NOMO-1 treated with DMSO at 0.1 percent for 48 hours (cell line): ENCODE results near the gene RIMBP2.

ENCODE experiments used
- DNase-seq: peaks from one replicate; lab custom pipeline; 2025; ENCODE audit not compliant: unreplicated experiment; lab: John Stamatoyannopoulos, UW

Gene RIMBP2

DNA sequence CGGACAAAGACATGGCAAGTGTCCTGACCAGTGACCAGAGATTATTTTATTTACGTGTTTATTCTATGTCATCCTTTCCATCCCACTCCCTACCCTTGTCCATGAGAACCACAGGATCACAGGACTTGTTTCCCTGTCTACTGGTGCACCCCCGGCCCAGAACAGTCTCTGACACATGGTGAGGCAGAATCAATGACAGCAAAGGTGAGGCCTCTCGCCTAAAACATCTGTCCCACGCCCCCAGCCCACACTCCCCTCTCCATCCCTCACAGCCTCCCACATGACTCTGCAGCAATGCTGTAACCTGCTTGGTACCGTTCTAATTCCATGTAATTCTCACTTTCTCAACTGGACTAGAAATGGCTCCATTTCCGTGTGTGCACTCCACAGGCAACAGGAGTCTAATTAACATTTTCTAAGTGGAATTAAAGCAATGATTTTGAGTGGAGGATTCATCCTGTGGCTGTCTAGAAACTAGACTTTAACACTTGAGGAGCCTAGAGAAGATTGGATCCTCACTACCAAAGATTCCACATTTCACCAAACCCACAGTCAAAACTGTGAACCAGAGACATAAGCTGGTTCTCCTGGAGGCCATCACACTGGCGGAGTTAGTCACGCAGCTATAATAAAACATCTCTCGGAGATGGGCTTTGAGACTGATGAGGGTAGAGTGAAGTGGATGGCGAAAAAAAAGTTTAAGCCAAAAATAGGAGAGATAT is 228.3 kb downstream of the RIMBP2 start:
- no peak for DNase-seq

DNA sequence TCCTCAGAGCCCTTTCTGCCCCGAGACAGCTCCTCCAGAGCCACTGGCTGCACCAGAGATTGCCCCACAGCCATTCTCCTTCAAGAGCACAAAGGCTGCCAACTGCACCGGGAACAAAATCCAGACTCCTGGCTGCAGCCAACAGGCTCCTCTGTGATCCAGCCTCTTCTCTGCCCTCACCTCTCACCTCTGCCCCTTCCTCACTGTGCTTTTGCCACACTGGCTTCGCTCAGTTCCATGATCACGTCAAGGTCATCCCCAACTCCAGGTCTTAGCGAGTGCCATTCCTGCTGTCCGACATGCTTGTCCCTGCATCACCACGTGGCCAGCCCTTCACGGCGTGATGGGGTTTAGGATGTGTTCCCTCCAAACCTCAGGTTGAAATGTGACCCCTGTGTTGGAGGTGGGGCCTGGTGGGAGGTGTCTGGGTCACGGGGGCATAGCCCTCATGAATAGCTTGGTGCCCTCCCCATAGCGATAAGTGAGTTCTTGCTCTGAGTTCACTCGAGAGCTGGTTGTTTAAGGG is 229.1 kb downstream of the RIMBP2 start:
- no peak for DNase-seq

DNA sequence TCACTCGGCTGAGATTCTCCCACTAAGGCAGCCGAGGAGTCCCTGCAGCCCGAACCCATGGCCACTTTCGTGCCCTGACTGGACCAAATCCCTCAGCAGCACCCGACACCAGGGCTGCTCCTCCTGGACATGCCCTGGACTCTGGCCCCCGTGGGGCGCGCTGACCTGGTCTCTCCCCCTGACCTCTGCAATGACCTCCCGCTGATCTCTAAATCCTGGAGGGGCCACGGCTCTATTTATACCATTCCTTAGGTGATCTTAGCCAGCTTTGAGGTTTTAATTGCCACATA is 230.0 kb downstream of the RIMBP2 start:
- DNase-seq: no peak

DNA sequence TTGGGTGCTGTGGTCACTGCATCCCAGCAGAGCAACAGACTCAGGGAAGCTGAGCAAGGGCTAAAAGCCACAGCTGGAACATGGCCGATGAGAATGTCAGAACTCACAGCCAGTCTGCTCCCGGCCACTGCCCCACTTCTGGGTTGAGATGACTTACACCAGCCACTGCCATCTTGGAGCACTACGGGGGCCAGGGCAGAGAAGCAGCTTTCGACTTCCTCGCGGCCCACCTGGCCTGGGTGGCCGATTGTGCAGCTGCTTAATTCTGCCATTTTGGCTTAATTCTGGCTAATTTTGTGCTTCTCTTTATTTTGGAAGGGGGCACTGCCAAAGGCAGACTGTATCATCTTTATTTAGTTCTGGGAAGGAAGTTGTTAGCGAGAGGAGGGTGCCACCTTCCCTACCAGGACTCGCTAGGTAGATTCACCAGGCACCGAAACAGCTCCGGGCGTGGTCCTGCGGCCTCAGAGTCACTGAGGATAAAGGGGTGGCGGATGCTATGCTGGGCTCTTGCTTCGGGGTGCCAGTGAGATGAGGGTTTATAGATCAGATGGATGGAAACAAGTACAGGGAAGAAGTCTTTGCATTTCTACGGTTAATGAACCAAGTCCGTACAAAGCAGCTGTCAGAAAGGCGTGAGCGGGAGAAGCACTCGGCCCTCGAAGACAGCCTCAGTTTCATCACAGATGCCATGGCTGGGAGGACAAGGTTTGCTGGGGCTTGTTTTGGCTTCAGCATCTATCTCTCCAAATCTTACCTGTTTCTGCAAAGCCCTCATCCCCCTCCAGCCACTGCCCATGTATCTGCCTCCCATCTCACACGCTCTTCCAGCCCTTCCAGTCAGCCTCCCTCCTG is 230.6 kb downstream of the RIMBP2 start:
- no peak for DNase-seq

DNA sequence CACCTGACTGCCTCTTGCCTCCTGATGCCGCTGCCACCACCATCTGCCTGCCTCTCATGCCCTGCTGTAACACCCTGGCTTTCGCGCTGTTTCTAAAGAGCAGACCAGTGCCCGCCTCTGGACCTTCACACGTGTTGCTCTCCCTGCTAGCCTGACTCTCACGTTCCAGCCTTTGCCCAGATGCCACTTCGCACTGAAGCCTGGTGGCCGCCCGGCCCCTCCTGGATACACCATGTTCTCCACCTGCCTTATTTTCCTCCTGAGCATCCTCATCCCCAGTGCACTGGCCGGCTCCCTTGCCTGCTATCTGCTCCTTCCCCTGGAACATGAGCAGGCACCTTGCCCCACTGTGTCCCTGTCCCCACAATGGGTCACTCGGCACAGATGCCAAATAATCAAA is 231.9 kb downstream of the RIMBP2 start:
- DNase-seq: no peak

DNA sequence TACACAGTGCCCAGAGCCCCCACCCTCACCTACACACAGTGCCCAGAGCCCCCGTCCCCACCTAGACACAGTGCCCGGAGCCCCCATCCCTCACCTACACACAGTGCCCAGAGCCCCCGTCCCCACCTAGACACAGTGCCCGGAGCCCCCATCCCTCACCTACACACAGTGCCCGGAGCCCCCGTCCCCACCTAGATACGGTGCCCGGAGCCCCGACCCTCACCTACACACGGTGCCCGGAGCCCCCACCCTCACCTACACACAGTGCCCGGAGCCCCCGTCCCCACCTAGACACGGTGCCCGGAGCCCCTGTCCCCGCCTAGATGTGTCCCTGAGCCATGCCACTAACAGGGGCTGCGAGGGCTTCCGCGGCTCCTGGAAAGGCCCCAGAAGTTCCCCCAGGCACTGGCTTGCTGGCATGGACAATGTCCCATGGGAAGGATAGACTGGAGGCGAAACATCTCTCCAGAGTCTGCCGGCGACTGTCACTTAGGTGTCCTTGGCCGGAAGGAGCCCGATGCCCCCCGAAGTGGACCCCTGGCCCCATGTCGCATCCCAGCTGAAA is 232.4 kb downstream of the RIMBP2 start:
- no peak for DNase-seq

DNA sequence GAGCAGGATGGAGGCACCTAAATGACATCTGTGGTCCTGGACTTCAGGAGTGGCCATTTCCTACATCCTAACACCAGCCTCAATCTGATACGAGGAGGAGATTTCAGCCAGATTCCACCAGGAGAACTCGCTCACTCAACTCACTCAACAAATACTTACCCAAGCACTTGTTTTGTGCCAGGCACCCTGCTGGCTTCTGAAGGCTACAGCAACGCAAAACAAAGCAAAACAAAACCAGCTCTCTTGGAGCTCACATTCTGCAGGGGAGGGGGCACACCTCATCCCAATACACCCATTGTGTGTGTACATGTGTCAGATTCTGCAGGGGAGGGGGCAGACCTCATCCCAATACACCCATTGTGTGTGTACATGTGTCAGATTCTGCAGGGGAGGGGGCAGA is 233.7 kb downstream of the RIMBP2 start:
- no peak for DNase-seq

DNA sequence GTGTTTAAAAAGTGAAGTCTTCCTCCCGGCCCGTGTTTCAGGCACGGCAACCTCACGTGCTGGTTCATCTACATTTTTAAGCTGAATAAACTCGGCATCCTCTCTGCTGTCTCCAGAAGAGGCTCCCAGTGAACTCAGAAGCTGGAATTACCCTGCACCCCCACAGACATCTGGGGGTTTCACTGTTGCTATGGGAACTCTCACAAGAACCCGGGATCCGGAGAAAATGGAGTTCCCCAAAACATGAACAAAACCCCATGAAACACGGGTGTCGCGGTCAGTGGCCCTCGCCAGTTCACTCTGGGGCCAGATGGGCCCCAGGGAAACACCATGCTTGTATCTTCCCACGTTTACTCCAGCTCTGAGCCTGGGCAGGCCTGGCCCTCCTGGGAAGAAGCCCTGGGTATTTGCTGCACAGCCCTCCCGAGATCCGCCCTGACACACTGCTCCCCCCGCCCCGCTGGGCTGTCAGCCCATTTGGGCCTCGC is 234.7 kb downstream of the RIMBP2 start:
- DNase-seq: no peak

DNA sequence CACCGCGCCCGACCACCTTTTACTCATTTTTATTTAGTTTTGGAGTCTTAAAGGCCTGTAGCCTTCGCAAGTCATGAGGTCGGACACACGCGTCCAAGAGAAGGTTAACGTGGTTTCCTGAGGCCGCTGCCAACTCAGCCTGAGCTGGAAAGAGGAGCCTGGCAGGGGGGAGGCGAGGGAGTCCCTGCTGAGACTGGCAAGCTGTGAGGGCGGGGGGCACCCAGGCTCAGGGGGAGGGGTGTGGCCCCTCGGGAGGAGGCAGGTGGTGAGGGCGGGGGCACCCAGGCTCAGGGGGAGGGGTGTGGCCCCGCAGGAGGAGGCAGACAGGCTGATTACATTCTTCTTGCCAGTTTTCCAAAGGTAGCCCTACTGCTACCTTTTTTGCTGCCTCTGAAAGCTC is 235.2 kb downstream of the RIMBP2 start:
- no peak for DNase-seq

DNA sequence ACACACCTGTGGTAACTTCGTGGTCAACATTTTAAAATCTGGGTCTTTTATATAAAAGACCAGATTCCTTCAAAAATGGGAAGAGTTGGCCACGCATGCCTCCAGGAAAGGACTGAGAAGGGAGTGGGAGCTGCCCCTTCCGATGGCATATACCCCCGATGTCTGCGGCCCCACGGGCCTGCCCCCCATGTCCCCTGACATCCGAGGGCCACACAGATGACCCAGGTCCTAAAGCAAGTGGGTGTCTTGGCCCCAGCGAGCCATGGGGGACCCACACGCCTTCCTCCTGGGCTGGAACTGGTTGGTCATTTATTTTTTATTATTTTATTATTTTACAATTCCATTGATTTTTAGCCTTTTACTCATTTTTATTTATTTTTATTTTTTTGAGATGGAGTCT is 235.9 kb downstream of the RIMBP2 start:
- DNase-seq: no peak

DNA sequence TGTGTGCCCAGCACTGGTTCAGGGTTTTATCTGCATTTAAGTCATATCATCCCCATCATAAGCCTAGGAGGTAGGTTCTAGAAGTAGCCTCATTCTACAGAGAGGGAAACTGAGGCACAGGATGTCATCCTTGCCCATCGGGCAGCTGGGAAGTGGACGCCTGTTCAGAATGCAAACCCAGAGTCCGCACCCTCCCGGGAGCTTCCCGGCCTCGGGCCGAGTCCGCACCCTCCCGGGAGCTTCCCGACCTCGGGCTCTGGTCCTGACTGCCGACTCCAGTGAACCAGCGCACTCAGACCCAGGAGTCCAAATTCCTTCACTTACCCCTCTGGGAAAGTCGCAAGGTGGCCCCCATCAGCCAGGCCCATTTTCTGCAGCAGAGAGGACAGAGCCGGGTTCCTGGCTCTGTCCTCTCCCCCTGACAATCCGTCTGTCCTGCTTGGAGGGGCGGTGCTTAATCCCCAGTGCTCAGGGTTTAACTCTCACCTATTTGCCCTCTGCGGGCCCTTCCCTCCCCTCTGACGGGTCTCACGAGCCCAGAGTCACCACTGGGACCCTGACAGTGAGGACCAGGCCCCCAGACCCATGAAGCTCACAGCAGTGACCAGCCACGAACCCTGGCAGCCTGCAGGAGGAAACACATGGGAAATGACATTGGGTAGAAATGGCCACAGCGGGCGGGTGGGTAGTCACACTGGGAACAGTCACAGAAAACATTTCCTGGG is 236.5 kb downstream of the RIMBP2 start:
- no peak for DNase-seq

DNA sequence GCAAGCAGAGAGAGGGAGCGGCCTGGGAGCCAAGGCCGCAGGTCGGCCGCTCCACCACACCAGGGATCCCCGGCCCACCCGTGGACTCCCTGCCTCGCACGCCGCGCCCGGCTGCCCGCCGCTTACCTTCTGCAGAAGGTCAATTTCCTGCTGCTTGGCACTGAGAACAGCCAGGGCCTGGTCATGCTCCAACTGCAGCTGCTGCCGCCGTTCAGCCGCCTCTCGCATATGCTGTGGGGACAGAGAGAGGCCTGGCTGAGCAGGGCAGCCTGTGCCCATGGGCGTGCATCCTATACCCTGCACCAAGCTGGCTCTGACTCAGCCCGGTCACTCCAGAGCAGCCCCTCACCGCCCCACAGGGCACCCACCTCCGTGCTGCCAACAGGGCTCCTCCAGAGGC is 237.3 kb downstream of the RIMBP2 start:
- DNase-seq: no peak

DNA sequence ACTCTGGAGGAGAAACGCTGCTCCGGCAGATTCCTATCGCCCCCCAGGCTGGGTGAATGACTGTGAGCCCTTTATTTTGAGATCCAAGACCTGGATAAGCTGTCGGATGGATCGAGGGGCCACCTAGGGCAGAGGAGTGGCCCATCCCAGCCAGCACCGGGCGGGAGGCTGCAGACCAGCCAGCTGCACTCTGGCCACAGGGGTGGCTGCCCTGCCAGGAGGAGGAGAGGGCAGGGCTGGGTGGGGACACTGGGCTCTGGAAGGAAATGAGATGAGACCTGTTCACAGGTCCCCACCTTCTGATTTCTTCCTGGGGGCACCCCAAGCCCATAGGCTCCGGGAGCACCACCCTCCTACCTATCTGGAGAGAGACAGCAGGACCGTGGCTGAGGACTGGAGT is 238.4 kb downstream of the RIMBP2 start:
- DNase-seq: no peak

DNA sequence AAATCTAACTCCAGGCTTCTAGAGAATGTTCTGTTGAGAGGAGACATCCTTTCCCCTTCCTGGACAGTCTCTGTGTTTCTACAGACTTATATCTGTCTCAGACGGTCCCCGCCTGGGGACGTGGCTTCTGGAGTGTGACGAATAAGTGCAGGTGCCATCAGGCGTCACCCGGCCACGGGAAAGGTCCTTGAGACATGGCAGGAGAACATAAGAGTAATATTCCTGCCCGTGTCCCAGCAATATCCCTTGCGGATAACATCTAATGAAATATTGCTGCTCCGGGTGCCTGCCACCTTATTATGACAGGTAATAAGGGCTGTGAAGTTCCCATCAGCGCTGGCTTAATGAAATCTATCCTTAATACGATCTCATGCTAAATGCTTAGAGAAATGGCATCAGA is 238.8 kb downstream of the RIMBP2 start:
- DNase-seq: no peak

DNA sequence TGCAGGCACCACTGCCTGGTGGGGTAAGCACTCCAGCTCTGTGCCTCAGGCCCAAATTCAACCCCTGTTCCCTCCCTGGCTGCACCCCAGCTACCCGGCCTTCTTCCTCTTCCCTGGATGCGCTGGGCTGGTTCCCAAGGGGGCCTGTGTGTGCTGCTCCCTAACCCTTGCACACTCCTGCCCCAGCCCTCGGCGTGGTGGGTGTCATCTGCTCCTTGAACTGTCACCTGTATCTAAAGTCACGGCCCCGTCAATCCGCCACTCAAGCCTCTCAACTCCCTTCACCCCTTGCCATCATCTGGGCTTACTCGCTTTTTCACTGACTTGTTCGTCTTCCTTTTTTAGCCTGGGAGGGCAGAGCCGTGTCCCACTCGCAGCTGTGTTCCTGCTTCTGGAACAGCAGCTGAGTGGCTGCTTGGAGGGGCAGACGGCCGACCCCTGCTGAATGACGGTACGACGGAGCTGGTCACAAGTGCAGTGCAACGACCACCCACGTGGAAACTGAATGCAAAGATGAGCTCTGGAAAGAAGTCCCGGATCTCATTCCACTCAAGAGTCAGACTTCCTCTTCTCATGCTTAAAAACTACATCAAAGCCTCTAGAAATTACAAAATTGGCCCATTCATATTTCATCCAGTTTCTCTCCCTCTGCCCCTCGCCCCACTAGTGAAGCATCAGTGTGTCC is 239.5 kb downstream of the RIMBP2 start:
- DNase-seq: no peak

DNA sequence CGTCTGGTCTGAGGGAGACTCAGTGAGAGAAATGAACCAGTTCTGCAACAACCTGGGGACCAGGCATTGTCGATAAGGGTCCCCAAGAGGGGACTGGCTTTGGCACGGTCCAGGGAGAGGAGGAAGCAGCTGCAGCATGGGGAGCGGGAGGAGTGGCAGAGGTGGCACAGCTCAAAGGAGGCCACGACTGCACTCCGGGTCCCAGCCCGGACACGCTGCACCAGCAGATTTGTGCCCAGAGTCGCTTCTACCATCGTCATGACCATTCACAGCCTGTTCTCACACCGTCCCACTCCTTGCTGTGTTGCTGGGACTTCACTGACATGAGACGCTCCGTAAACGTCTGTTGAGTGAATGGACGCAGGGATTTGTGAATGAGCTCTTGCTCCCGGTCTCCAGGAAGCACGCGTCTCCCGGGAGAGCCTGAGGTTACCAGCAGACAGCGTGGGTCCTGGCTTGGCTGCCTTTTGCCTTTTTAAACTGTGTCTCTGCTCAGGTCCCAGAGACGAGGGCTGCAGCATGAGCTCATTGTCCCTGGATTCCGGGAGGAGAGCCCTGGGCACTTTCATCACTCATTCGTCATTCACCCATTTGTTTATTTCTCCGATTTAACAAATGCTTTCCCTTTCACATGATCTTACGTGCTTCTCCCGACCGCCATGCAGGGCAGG is 241.4 kb downstream of the RIMBP2 start:
- DNase-seq: no peak

DNA sequence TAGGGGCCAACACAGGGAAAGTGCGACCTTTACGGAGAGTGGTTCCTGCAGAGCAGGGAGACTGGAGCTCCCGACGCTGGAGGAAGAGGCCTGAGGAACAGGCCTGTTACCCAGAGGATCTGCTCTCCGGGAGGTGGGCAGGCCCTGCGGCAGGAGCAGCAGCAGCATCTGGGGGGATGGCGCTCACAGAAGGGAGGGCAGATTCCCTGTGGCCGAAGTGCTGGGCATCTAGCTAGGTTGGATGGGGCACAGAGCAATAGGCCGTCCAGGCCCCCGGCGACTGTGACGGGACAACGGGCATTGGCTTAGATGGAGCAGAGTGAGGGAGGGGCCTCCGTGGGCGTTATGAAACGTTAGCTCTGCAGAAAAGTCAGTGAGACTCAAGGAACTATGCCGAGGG is 242.8 kb downstream of the RIMBP2 start:
- DNase-seq: no peak

DNA sequence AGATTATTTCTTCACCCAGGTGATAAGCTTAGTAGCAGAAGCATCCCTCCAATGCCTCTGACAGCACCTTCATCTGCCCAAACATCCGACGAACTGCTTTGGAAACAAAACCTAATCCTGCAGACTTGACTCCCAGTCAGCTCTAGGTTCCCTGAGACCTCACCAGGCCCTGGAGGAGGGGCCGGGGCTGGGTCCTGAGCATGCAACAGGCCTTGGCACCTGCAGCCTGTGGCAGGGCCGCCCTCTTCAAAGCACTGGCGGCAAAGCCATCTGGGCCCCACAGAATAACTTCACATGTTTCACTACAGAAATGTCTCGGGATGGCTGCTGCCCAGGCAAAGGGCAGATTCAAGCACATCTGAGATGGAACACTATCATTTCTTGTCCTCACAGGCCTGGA is 245.1 kb downstream of the RIMBP2 start:
- DNase-seq: no peak

DNA sequence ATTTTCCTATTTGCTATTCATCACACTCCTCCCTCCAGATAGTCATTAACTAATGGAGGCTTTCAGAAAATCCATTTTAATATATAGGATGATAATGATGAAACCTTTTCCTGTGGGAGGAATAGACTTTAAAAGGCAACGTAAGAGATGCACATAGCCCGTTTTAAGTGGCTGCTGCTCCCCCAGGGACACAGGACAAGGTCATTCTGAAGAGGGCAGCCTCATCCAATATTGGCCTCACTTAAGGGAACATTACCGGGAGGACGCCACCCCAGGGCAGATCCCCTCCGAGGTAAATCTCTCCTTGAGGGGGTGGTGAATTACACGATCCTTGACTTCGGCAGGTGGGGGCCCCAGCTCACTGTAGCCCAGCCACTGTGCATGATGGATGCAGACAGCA is 246.5 kb downstream of the RIMBP2 start:
- no peak for DNase-seq

DNA sequence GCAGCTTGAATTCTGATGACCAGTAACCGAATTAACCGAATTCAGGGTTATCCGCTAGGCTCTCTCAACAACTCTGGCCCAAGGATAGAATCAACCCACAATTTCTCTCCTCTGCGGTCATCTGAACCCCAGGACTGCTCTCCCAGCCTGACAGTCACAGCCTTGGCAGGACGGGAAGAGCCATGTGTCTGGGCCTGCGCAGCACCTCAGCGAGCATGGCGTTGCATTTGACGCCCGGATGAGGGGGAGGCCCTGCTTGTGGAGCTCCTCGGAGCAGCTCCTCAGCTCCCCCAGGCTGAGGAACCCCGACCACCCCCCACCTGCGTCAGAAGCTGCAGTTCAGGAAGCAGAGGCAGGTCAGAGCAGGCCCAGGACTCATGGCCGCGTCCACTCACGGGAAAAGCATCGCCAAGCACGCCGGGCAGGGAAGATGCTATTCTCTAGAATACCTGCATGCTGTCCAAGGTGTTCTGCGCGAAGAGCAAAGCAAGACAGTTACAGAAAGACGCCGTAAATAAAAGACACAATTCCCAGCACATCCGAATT is 247.3 kb downstream of the RIMBP2 start:
- no peak for DNase-seq
